SHP77 (cell line): Measurements from ENCODE around the gene CNGB1.
"Not testable (repeated sequence)": the region's sequence is repeated elsewhere in the genome, so short reads cannot be mapped to it uniquely, and the experiment has no call there.

Experiments
- DNase-seq, 2 experiments: peaks; one replicate each; lab custom pipeline; 2025; lab: John Stamatoyannopoulos, UW

CNGB1 gene

GRCh38 chr16:57887711-57888110 is 83.2 kb downstream of the CNGB1 start:
- DNase-seq, result no peak

- no peak for DNase-seq
Observed at GRCh38 chr16:57886427-57886826, 84.5 kb downstream of the CNGB1 start.

GRCh38 chr16:57884655-57885133 is 86.2 kb downstream of the CNGB1 start:
- DNase-seq, result no peak

DNA sequence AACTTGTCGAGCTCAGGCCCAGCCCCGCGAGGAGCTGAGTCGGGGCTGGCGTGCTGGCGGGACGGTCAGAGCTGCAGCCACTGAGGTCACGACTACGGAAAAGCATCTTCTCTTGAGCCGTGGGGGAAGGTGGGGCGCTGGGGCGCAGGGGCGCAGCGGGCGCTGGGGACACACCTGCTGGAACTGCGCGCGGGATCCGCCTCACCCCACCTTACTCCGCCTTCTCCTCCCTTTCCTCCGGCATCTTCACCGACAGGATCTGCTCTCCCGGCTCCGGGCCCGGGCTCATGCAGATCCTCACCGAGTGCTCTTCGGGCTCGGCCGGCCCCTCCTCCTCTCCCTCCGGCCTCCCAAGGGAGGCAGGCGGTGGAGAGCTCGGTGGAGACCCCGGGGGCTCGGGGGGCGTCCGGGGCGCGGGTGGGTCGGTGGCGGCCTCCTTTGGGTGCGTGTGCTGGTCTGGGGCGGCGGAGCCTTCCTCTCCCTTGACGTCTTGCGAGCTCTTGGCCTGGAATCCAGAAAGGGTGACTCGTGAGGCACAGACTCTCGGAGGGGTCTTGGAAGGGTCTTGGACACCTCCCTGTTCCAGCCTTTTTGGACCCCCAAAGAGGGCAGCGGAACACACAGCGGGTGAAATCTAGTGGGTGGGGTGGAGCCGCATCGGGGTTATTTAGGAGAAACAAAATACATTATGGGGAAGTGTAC is 86.8 kb downstream of the CNGB1 start:
- DNase-seq, result no peak

DNA sequence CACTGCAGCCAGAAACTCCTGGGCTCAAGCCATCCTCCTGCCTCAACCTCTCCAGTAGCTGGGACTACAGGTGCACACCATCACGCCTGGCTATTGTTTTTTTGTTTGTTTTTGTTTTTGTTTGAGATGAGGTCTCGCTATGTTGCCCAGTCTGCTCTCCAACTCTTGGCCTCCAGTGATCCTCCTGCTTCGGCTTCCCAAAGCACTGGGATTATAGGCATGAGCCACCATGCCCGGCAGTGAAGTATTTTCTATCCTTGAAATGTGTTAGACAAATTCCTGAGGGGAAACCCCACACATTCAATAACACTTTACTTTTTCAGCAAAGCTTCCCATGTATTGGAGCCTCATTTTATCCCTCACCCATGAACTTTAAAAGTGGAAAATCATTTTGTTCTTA is 87.4 kb downstream of the CNGB1 start:
- DNase-seq, result no peak

GRCh38 chr16:57882792-57883191 is 88.1 kb downstream of the CNGB1 start:
- DNase-seq, result no peak

GRCh38 chr16:57882206-57882605 is 88.7 kb downstream of the CNGB1 start:
- DNase-seq, result no peak

DNA sequence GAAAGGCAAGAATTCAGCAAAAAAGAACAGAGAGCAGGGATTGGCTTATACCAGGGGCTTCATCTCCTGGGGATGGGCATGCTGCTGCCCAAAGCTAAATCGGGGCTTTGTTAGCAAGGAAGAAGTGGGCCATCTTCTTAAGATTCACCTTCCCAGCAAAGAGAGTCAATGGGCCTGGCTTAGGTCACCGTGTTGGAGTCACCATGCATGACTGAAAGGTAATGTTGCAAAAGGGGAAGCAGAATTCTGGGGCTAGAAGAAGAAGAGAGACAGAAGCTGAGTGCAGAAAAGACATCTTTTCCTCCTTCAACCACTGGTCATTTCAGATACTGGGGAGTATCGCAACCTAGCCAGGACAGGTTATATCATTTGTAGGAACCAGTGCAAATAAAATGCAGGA is 92.3 kb downstream of the CNGB1 start:
- no peak for DNase-seq

GRCh38 chr16:57876210-57876609 is 94.7 kb downstream of the CNGB1 start:
- DNase-seq, result no peak

- DNase-seq, result no peak
Observed at GRCh38 chr16:57875347-57875746, 95.6 kb downstream of the CNGB1 start.

- no peak for DNase-seq
Observed at GRCh38 chr16:57873218-57873617, 97.7 kb downstream of the CNGB1 start.

- not testable (repeated sequence) for DNase-seq
Observed at GRCh38 chr16:57872764-57873163, 98.2 kb downstream of the CNGB1 start.

- no peak for DNase-seq
Observed at GRCh38 chr16:57871456-57871855, 99.5 kb downstream of the CNGB1 start.

DNA sequence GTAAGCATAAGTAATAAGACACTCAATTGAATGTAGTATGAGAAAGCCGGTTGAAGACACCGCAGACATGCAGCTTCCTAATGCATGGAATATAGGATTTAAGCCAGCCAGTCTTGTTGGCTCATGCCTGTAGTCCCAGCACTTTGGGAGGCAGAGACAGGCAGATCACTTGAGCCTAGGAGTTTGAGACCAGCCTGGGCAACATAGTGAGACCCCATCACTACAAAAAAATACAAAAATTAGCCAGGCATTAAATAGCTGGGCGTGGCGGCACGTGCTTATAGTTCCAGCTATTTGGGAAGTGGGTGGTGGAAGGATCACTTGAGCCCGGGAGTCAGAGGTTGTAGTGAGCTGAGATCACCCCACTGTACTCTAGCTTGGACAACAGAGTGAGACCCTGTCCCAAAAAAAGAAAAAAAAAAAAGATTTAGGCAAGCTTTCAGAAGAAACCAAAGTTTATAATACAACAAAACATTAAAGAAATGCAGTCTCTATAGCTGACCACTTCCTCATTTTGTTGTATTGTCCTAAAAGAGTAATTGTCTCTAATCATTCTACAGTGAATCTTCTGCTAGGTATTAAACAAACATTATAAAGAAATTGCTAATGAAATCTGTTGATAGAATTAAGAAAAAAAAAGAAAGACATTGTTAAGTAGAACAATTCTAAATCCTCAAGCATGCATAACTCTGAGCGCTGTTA is 100.0 kb downstream of the CNGB1 start:
- DNase-seq, result no peak

GRCh38 chr16:57868913-57869520 is 101.9 kb downstream of the CNGB1 start:
- DNase-seq, result no peak

GRCh38 chr16:57867000-57867561 is 103.8 kb downstream of the CNGB1 start:
- peak; percentile 86 to 87 for DNase-seq

- DNase-seq, result no peak
Observed at GRCh38 chr16:57866529-57866918, 104.4 kb downstream of the CNGB1 start.

DNA sequence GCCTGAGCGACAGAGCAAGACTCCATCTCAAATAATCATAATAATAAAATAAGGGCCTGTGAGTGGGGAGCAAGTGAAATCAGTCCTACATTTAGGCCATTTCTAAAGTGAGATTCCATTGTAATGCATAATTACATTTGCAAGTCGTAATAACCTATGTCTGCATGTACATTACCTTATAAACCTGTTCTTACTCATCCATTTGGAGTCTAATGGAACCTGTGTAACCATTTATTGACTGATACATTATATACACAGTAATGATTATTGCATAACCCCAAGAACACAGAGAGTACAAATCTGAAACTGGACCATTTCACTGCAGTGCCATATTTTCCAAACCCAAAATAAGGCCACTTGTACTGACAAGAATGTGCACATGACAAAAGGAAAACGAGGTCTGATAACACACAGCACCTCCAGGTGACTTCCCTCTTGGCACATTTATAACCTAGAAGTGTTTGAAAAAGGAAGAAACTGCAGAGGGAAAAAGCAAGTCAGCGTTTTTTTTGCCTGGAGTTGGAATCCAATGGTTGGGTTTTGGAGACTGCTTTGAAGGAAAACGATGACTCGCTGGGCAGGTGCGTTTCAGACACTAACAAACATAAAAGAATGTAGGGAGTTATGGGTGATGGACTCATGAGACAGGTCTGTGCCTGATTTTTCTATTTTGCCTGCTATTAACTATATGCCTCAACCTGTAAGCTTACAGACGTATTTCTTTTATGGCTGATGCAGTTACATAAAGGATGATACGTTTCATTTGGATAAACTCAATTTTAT is 105.0 kb downstream of the CNGB1 start:
- no peak for DNase-seq

GRCh38 chr16:57863434-57864160 is 107.3 kb downstream of the CNGB1 start:
- DNase-seq, result peak in 1 of 2 experiments; percentile 47

- DNase-seq, result no peak
Observed at GRCh38 chr16:57862698-57863433, 108.1 kb downstream of the CNGB1 start.

- DNase-seq, result peak in 1 of 2 experiments; percentile 15
Observed at GRCh38 chr16:57859331-57859730, 111.6 kb downstream of the CNGB1 start.
